Psoas muscle (tissue), 8 donors: ENCODE results near the gene PRPF6. TPM values are rescaled to one million over a fixed set of nuclear protein-coding genes. Genes with fewer than 3 reads are reported as not detected.
A peak's percentile ranks its signal among the peaks of the same experiment; 100 is the strongest.

Experiments used
- ATAC-seq, 4 donors: fragments of 200-7000 bp; cut with Tn5 transposase; one replicate each; pipeline ENCODE4 v1.9.1; 2020; ENCODE audit warnings: moderate library complexity in 3 of 4, mild to moderate bottlenecking in 2 of 4
- DNase-seq, 2 donors: peaks; one replicate each; pipeline ENCODE4 v3.0.0-alpha.2; 2020
- H3K27ac ChIP-seq: fragments of 200-600 bp; one replicate; pipeline ENCODE4 v1.8.0; 2022
- H3K27me3 ChIP-seq, 3 donors: fragments of 200-600 bp in 1 of 3; one replicate each; pipeline versions ENCODE4 v1.6.1 to v1.8.0; 2013 to 2022; ENCODE audit warnings: low read length in 2 of 3, mild to moderate bottlenecking in 2 of 3, moderate library complexity in 1 of 3; ENCODE audit not compliant: insufficient read depth in 3 of 3
- H3K36me3 ChIP-seq, 2 donors: fragments of 200-600 bp in 1 of 2; one replicate each; pipeline versions ENCODE4 v1.6.1 to v1.8.0; 2013 to 2022; ENCODE audit warnings: low read depth in 1 of 2, mild to moderate bottlenecking in 1 of 2, moderate library complexity in 1 of 2; ENCODE audit not compliant: insufficient read depth in 1 of 2
- H3K4me1 ChIP-seq: fragments of 200-600 bp; one replicate; pipeline ENCODE4 v1.8.0; 2022
- H3K4me3 ChIP-seq: fragments of 200-600 bp; one replicate; pipeline ENCODE4 v1.8.0; 2022; ENCODE audit warnings: mild to moderate bottlenecking
- H3K9me3 ChIP-seq: fragments of 200-600 bp; one replicate; pipeline ENCODE4 v1.8.0; 2022
- WGBS, 3 donors: extraction: QIAGEN DNeasy Blood & Tissue Kit; methylation state at CpG; one replicate each; pipeline versions ENCODE4 v1.1.6 to v1.1.7; 2013; 5-methylcytosine and 5-hydroxymethylcytosine counted together
- intact Hi-C, 2 donors: fragments of 100-400 bp; cut with DNase I; formaldehyde crosslinking; loops; one replicate each; pipeline versions ENCODE4 v1.11.0 to v1.14.2; 2022
- polyA plus RNA-seq, 3 donors: library from polyadenylated mRNA; stranded (reverse); fragments of 200-250 nt; gene quantifications; one replicate each; pipeline ENCODE4 v1.2.3, GENCODE V29; 2013
- total RNA-seq, 4 donors: library from RNA; stranded (reverse); fragmentation: NEBNext Ultra II Directional in 2 of 4; extraction: Animal tissue kit (Norgen Biotek cat#: 25700) in 2 of 4; gene quantifications; one replicate each; pipeline versions ENCODE4 v1.2.1 to v1.2.4, GENCODE V29; 2021 to 2023
- TF ChIP-seq, protein P1 (sequence below): fragments of 200-600 bp; IDR thresholded peaks from one replicate; pipeline ENCODE4 v1.8.0; 2022; ENCODE audit warnings: antibody characterized with exemption
- donor health status: healthy with polysubstance abuse.
- donor health status: DM: no; HTN: no; CAD: no; lungs with moderate emphysema.
- donor health status: Bipolar disorder and iron deficiency.
- donor health status: healthy.
- donor health status: DM: yes; HTN: yes; CAD: no.
- donor health status: DM: no; HTN: no; CAD: no.
- donor health status: DM: no; HTN: no; CAD: no.
- donor health status: DM: yes; HTN: yes; CAD: no.

PRPF6 gene
- total and polyA plus RNA-seq, 7 donors, result 38.8 to 75.4 (median 56.8) TPM

DNA sequence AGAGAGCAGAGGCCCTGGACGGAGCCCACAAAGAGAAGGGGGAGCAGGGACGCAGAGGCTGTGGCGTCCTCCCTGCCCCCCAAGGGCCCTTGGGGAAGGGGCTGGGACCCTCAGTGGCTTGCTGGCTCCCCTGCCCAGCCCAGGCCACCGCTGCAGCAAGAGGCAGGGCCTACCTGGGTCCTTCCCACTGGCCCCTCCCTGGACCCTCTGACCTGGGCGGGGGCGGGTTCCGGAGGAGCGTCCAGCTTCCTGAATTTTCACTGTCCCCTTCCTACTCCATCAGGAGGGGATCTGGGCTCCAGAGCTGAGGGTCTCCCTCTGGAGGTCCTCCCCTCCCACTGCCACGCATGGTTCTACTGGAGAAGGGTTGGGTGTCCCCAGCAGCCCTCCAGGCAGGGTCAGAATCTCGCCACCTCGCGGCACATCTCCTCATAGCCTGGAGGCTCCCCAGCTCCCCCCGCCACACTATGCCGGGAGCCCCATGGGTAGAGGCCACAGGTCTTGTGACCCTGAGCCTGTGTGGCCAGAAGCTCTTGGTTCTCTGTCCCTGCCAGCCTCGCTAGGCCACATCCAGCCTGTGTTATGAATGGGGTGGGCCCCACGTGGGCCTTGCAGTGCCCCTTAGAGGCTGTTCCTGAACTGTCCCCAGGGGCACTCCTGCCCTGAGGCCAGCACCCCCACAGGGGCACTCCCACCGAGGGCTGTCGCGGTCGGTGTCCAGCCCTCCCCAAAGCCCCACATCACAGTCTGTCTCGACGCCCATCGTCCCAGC lies 69.5 kb downstream of the PRPF6 start:
- Histone ChIP-seq H3K9me3 (no peaks in the 10 kb centered on the region), H3K4me3 (peak overlapping the region; percentile 57), H3K4me1 (no peaks in the 10 kb centered on the region), H3K27ac (peak overlapping the region; percentile 74), H3K27me3 (peaks cover 0 to 66% (median 30%) of the 10 kb centered on the region in 3 donors), H3K36me3 (no peaks in the 10 kb centered on the region)
- TF ChIP-seq, protein P1, sequence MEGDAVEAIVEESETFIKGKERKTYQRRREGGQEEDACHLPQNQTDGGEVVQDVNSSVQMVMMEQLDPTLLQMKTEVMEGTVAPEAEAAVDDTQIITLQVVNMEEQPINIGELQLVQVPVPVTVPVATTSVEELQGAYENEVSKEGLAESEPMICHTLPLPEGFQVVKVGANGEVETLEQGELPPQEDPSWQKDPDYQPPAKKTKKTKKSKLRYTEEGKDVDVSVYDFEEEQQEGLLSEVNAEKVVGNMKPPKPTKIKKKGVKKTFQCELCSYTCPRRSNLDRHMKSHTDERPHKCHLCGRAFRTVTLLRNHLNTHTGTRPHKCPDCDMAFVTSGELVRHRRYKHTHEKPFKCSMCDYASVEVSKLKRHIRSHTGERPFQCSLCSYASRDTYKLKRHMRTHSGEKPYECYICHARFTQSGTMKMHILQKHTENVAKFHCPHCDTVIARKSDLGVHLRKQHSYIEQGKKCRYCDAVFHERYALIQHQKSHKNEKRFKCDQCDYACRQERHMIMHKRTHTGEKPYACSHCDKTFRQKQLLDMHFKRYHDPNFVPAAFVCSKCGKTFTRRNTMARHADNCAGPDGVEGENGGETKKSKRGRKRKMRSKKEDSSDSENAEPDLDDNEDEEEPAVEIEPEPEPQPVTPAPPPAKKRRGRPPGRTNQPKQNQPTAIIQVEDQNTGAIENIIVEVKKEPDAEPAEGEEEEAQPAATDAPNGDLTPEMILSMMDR, result no peak
- DNase-seq (no peak), ATAC-seq (peak in 1 of 4 donors; percentile 5)
- intact Hi-C loops, result no loop called here
- 68 to 72% (median 69%) methylated on average over 23 of the region's 23 CpGs for WGBS, 3 donors

DNA sequence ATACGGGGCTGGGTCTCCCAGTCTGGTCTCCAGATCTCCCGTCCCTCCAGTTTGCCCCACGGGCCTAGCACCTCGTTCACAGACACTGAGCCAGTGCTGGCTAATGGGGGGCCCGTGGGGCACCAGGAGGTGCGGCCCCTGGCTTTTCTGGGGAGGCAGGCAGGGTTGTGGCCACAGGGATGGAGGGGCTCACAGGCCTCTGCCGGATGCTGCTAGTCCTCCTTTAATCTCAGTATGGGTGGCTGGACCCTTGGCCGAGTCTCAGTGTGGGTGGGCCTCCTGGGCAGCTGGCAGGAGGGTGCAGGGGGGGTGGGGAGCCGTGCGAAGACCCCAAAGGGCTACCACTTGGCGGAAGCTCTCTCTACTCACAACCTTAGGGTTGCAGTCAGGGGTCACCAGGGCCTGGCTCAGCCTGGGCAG lies 70.1 kb downstream of the PRPF6 start:
- TF ChIP-seq, protein P1, result no peak
- no peak for DNase-seq
- ATAC-seq, result no peak
- Histone ChIP-seq H3K4me3 (peak overlapping the region; percentile 57), H3K4me1 (no peaks in the 10 kb centered on the region), H3K27me3 (peaks cover 0 to 61% (median 28%) of the 10 kb centered on the region in 3 donors), H3K9me3 (no peaks in the 10 kb centered on the region), H3K27ac (peak overlapping the region; percentile 74), H3K36me3 (no peaks in the 10 kb centered on the region)
- WGBS, 3 donors, result 66 to 70% (median 66%) methylated on average over 9 to 11 of the region's 11 CpGs
- intact Hi-C loops, result no loop called here

DNA sequence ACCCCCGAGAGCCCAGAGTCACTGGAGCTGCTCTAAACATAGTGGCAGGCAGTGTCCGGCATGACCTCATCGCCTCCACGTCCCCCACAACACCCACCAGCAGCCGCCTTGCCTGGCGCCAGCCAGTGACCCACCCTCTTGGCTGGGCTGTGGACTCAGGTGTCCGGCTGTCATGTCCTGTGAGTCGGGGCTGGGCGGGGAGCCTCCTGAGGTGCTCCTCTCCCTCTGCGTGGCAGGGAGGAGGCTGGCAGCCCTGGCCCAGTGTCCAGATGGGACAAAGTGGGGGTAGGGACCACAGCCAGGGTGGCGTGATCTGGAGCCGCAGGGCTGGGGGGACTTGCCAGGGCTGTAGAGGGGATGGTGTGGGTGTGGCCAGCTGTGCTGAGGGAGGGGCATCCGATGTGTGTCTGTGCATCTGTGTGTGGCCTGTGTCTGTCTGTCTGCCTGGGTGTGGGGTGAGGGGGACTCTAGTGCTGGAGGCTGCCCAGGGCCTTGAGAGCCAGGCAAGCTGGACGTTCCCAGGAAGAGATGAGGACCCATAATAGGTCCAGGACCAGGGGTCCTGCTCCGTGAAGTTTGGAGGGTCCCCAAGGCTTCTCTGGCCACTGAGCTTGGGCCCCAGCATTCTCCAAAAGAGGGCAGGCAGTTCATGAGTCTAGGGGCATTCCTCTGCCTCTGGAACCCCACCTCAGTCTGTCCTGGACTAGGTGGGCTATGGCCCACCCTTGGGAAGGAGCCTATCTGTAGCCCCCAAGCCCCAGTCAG lies 70.8 kb downstream of the PRPF6 start:
- TF ChIP-seq, protein P1, result no peak
- H3K4me3 ChIP-seq, result peak overlapping the region; percentile 11
- H3K27ac ChIP-seq, result peak overlapping the region; percentile 74
- H3K9me3 ChIP-seq, result no peaks in the 10 kb centered on the region
- ATAC-seq, result peak; percentile 37 to 50 (median 44)
- peak; percentile 63 to 83 for DNase-seq
- peaks cover 0 to 54% (median 24%) of the 10 kb centered on the region in 3 donors for H3K27me3 ChIP-seq
- no peaks in the 10 kb centered on the region for H3K36me3 ChIP-seq
- intact Hi-C loops, result no loop called here
- 67 to 70% (median 69%) methylated on average over 14 to 15 of the region's 15 CpGs for WGBS, 3 donors
- H3K4me1 ChIP-seq, result no peaks in the 10 kb centered on the region

DNA sequence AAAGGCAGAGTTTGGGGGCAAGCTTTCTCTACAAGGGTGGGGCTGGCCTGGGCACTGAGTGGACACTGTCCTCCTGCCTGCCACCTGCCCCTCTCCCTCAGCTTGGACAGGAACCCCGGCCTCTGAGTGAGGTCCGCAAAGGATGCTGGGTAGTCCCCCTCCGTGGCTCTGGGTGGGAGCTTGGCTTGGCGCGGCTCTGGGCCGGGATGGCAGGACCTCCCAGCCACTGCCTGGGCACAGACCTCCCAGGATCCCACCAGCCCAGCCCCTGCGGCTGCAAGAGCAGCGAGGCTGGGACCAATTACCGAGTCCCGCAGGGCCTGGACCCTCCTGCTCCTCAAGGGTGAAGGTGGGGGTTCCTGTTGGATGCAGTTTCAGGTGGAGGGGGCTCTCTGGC lies 71.4 kb downstream of the PRPF6 start:
- TF ChIP-seq, protein P1, result no peak
- Histone ChIP-seq H3K36me3 (no peaks in the 10 kb centered on the region), H3K27me3 (peaks cover 0 to 48% (median 20%) of the 10 kb centered on the region in 3 donors), H3K4me3 (peak overlapping the region; percentile 18), H3K4me1 (no peaks in the 10 kb centered on the region), H3K9me3 (no peaks in the 10 kb centered on the region), H3K27ac (peak overlapping the region; percentile 65)
- ATAC-seq (no peak), DNase-seq (no peak)
- 54 to 68% (median 66%) methylated on average over 10 of the region's 10 CpGs for WGBS, 3 donors
- intact Hi-C loops, result no loop called here
